ENCODE data around the gene LRRFIP1.

GRCh38 chr2:237639836-237640220, 12.4 kb downstream of the LRRFIP1 start:
- TF ChIP-seq HCFC1 (IDR thresholded peaks at IDR 0.05; ENCODE audit: low read depth, low read length) = no peak
- no peak for TF ChIP-seq SIN3A (IDR thresholded peaks at IDR 0.05; ENCODE audit: borderline replicate concordance, low read depth, low read length)
- TF ChIP-seq ZNF772 (CRISPR knock-in tag; IDR thresholded peaks at IDR 0.05) = no peak
- no peak for TF ChIP-seq RBFOX2 (IDR thresholded peaks at IDR 0.05; ENCODE audit: low read depth, low read length)
- no peak for TF ChIP-seq KLF15 (CRISPR knock-in tag; IDR thresholded peaks at IDR 0.05; ENCODE audit: borderline replicate concordance)
- no peak for TF ChIP-seq ZNF121 (CRISPR knock-in tag; IDR thresholded peaks at IDR 0.05)

All from HepG2 (cell line).